ENCODE results near the gene MMP17.

DNA sequence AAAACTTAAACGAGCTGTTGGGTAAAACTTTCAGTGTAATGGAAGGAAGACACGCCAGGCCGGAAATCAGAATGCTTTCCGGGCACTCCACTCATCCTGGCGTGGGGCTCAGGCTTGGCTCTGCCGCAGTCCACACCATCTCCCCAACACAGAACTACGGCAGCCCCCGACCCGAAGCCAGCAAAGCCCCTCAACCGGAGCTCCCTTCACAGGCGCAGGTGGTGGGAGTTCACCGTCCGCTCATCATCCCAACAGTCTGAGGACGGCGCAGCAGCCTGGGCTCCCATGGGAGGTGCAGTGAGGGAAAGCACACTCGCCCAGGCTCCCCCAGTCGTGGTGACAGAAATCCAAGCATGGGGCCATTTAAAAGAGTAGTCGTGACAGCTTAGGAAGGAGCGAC, 11.0 kb upstream of the MMP17 start:
- TF ChIP-seq POLR2A (IDR thresholded peaks at IDR 0.05): no peak
- TF ChIP-seq, protein P1, sequence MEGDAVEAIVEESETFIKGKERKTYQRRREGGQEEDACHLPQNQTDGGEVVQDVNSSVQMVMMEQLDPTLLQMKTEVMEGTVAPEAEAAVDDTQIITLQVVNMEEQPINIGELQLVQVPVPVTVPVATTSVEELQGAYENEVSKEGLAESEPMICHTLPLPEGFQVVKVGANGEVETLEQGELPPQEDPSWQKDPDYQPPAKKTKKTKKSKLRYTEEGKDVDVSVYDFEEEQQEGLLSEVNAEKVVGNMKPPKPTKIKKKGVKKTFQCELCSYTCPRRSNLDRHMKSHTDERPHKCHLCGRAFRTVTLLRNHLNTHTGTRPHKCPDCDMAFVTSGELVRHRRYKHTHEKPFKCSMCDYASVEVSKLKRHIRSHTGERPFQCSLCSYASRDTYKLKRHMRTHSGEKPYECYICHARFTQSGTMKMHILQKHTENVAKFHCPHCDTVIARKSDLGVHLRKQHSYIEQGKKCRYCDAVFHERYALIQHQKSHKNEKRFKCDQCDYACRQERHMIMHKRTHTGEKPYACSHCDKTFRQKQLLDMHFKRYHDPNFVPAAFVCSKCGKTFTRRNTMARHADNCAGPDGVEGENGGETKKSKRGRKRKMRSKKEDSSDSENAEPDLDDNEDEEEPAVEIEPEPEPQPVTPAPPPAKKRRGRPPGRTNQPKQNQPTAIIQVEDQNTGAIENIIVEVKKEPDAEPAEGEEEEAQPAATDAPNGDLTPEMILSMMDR (IDR thresholded peaks at IDR 0.05): no peak
- no peak for TF ChIP-seq EP300 (IDR thresholded peaks at IDR 0.05)

Measured in ovary (tissue), 3 donors.